Hepatocyte (in vitro differentiated cells): ENCODE results near the gene KLK5. TPM values are rescaled to one million over a fixed set of nuclear protein-coding genes. Genes with fewer than 3 reads are reported as not detected.

Experiments used
- DNase-seq: peaks from one replicate; pipeline ENCODE4 v3.0.0-alpha.2; 2016; ENCODE audit warnings: low spot score
- H2AFZ ChIP-seq: fragments of 200-600 bp; sonication (generic); 2 replicates; pipeline ENCODE4 v1.6.0; 2016; ENCODE audit warnings: antibody characterized with exemption, mild to moderate bottlenecking
- H3K27ac ChIP-seq: fragments of 200-600 bp; sonication (generic); 2 replicates; pipeline ENCODE4 v1.5.1; 2016; ENCODE audit warnings: mild to moderate bottlenecking
- H3K27me3 ChIP-seq: fragments of 200-600 bp; sonication (generic); 2 replicates; pipeline ENCODE4 v1.6.1; 2016
- H3K36me3 ChIP-seq: fragments of 200-600 bp; sonication (generic); replicated peaks from 2 replicates; pipeline ENCODE4 v1.5.1; 2016; ENCODE audit warnings: low read depth; ENCODE audit not compliant: insufficient read depth
- H3K4me1 ChIP-seq: fragments of 200-600 bp; sonication (generic); 2 replicates; pipeline ENCODE4 v1.5.1; 2016; ENCODE audit warnings: mild to moderate bottlenecking, moderate library complexity; ENCODE audit not compliant: insufficient read depth
- H3K4me2 ChIP-seq: fragments of 200-600 bp; sonication (generic); 2 replicates; pipeline ENCODE4 v1.6.0; 2016
- H3K4me3 ChIP-seq: fragments of 200-600 bp; sonication (generic); 2 replicates; pipeline ENCODE4 v1.5.1; 2016; ENCODE audit warnings: mild to moderate bottlenecking
- H3K79me2 ChIP-seq: fragments of 200-600 bp; sonication (generic); 2 replicates; pipeline ENCODE4 v1.6.0; 2017; ENCODE audit warnings: mild to moderate bottlenecking
- H3K9me2 ChIP-seq: fragments of 200-600 bp; sonication (generic); replicated peaks from 2 replicates; pipeline ENCODE4 v1.6.0; 2017; ENCODE audit warnings: mild to moderate bottlenecking; ENCODE audit not compliant: insufficient read depth
- H3K9me3 ChIP-seq: fragments of 200-600 bp; sonication (generic); 2 replicates; pipeline ENCODE4 v1.5.1; 2016; ENCODE audit warnings: low read depth, mild to moderate bottlenecking
- H4K20me1 ChIP-seq: fragments of 200-600 bp; sonication (generic); 2 replicates; pipeline ENCODE4 v1.6.0; 2016; ENCODE audit warnings: mild to moderate bottlenecking; ENCODE audit not compliant: insufficient read depth, poor library complexity, severe bottlenecking
- CTCF ChIP-seq: fragments of 200-600 bp; sonication (generic); IDR thresholded peaks from 2 replicates; pipeline ENCODE4 v1.5.1; 2016; ENCODE audit warnings: antibody characterized with exemption, mild to moderate bottlenecking; ENCODE audit not compliant: poor library complexity
- EZH2 ChIP-seq: fragments of 200-600 bp; sonication (generic); IDR thresholded peaks from 2 replicates; pipeline ENCODE4 v1.6.1; 2016; ENCODE audit warnings: antibody characterized with exemption, mild to moderate bottlenecking, borderline replicate concordance
- EZH2phosphoT487 ChIP-seq: fragments of 200-600 bp; sonication (generic); IDR thresholded peaks from one replicate; pipeline ENCODE4 v1.6.1; 2018; ENCODE audit warnings: antibody characterized with exemption, mild to moderate bottlenecking, low read depth, moderate library complexity; ENCODE audit not compliant: unreplicated experiment, severe bottlenecking
- WGBS: methylation state at CpG from one replicate; pipeline ENCODE4 v1.1.6; 2016; ENCODE audit warnings: low lambda C conversion rate; ENCODE audit errors: missing lambda C conversion rate; 5-methylcytosine and 5-hydroxymethylcytosine counted together
- polyA plus RNA-seq: library from polyadenylated mRNA; unstranded; fragments of >200 nt; fragmentation: Nextera tagmentation; extraction: Ambion mirVana; gene quantifications from 2 replicates; pipeline ENCODE4 v1.2.1, GENCODE V29; 2016
- total RNA-seq: library from RNA; depleted of rRNA; stranded (reverse); fragments of >200 nt; gene quantifications from 2 replicates; pipeline ENCODE4 v1.2.3, GENCODE V29; 2014

The KLK5 gene
- total and polyA plus RNA-seq, 2 experiments from 2014 or later = 0.24 TPM; not detected in 1

- TF ChIP-seq EZH2phosphoT487 (no peak), CTCF (no peak), EZH2 (no peak)
- DNase-seq = no peak
- Histone ChIP-seq H3K27me3 (peaks cover 71% of the 10 kb centered on the region), H3K9me3 (no peaks in the 10 kb centered on the region), H3K79me2 (no peaks in the 10 kb centered on the region), H4K20me1 (no peaks in the 10 kb centered on the region), H3K4me2 (no peak overlapping the region), H3K36me3 (no peaks in the 10 kb centered on the region), H3K9me2 (no peaks in the 10 kb centered on the region), H3K4me3 (no peak overlapping the region), H3K4me1 (no peaks in the 10 kb centered on the region), H3K27ac (no peak overlapping the region), H2AFZ (no peak overlapping the region)
- 73% methylated on average over 11 of the region's 21 CpGs for WGBS
Observed at GRCh38 chr19:50912102-50912599, 40.7 kb downstream of the KLK5 start.

- H3K9me3 ChIP-seq = no peaks in the 10 kb centered on the region
- H3K4me2 ChIP-seq = no peak within 1 kb of the TSS
- DNase-seq = no peak
- no peaks in the 10 kb centered on the region for H3K9me2 ChIP-seq
- H3K4me3 ChIP-seq = no peak within 1 kb of the TSS
- H3K27ac ChIP-seq = no peak within 1 kb of the TSS
- peaks cover 74% of the 10 kb centered on the region for H3K27me3 ChIP-seq
- H3K79me2 ChIP-seq = no peaks in the 10 kb centered on the region
- no peaks in the 10 kb centered on the region for H4K20me1 ChIP-seq
- H3K36me3 ChIP-seq = no peaks in the 10 kb centered on the region
- TF ChIP-seq EZH2phosphoT487 = no peak
- TF ChIP-seq CTCF = no peak
- TF ChIP-seq EZH2 = no peak
- H3K4me1 ChIP-seq = no peaks in the 10 kb centered on the region
- 79% methylated on average over 9 of the region's 9 CpGs for WGBS
- H2AFZ ChIP-seq = no peak within 1 kb of the TSS
Observed at GRCh38 chr19:50911206-50912101, 41.4 kb downstream of the KLK5 start, which contains the start of gene KLK4. KLK4 (minus strand) TSS chr19:50911395; CDS start chr19:50910738, 657 bp downstream.

GRCh38 chr19:50910722-50911121, 42.1 kb downstream of the KLK5 start:
- H3K9me2 ChIP-seq = no peaks in the 10 kb centered on the region
- H3K27ac ChIP-seq = no peak overlapping the region
- H3K36me3 ChIP-seq = no peaks in the 10 kb centered on the region
- peaks cover 79% of the 10 kb centered on the region for H3K27me3 ChIP-seq
- no peaks in the 10 kb centered on the region for H3K4me1 ChIP-seq
- TF ChIP-seq EZH2phosphoT487 (no peak), CTCF (no peak), EZH2 (no peak)
- H3K4me3 ChIP-seq = no peak overlapping the region
- 78% methylated on average over 4 of the region's 4 CpGs for WGBS
- no peak overlapping the region for H3K4me2 ChIP-seq
- H3K9me3 ChIP-seq = no peaks in the 10 kb centered on the region
- no peak overlapping the region for H2AFZ ChIP-seq
- DNase-seq = no peak
- H4K20me1 ChIP-seq = no peaks in the 10 kb centered on the region
- H3K79me2 ChIP-seq = no peaks in the 10 kb centered on the region
